ENCODE measurements around the gene LRP1B. TPM values are rescaled to one million over a fixed set of nuclear protein-coding genes. Genes with fewer than 3 reads are reported as not detected.

Gene LRP1B
- total and polyA plus RNA-seq, 2 donors (not counting 1 experiment from before 2014, with no cell fraction given) = not detected

DNA sequence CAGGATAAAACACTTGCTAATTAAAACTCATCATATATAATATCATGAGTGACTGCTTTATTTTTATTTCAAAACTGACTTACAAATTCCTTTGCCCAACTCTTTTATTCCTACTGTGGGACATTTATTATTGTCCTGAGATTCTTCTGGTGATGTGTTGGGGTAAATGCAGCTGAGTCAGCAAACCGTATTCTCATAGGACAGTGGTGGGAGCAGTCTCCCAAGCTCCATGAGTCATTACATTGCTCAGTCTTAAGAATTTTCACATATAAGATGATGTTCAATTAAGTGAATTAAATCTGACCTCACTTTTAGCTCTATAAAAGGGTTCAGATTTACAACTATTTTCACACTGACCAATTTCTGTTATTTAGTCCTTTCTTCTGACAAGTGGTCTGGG lies 1530.7 kb downstream of the LRP1B start:
- Histone ChIP-seq H3K9me3 (ENCODE audit: control extremely low read depth in 1 of 3, control insufficient read depth in 2 of 3, insufficient read depth in 1 of 3, low read length in 2 of 3) (no peaks in the 10 kb centered on the region), H3K36me3 (replicated peaks in 1 of 2; ENCODE audit: control extremely low read depth in 1 of 2, control insufficient read depth in 1 of 2, extremely low read depth in 1 of 2, insufficient read depth in 2 of 2, low read length in 1 of 2) (no peaks in the 10 kb centered on the region), H3K9ac (ENCODE audit: low read length) (no peak overlapping the region), H3K4me1 (ENCODE audit: control insufficient read depth in 2 of 2, insufficient read depth in 2 of 2, low read length in 2 of 2) (no peaks in the 10 kb centered on the region), H3K4me3 (ENCODE audit: control extremely low read depth in 1 of 5, extremely low read depth in 1 of 5, insufficient read depth in 1 of 5, low read depth in 2 of 5, low read length in 4 of 5) (no peak overlapping the region), H3K27me3 (replicated peaks in 1 of 4; ENCODE audit: control extremely low read depth in 1 of 4, control insufficient read depth in 3 of 4, insufficient read depth in 4 of 4, low read length in 3 of 4) (no peaks in the 10 kb centered on the region), H2AFZ (ENCODE audit: insufficient read depth, low read depth, low read length, poor library complexity, severe bottlenecking) (no peak overlapping the region), H3K4me2 (replicated peaks; ENCODE audit: low read depth, low read length, poor library complexity, severe bottlenecking) (no peak overlapping the region), H3K79me2 (ENCODE audit: control insufficient read depth, insufficient read depth, low read length) (no peaks in the 10 kb centered on the region), H3K27ac (ENCODE audit: low read length in 2 of 2) (no peak overlapping the region), H4K20me1 (ENCODE audit: control insufficient read depth, insufficient read depth, low read length, poor library complexity, severe bottlenecking) (no peaks in the 10 kb centered on the region)
- intact Hi-C loops (cut with micrococcal nuclease) = no loop called here
- no peak for ATAC-seq (ENCODE audit: low read depth)
- Mint-ChIP-seq H3K27me3 (no peaks in the 10 kb centered on the region), H3K9me3 (ENCODE audit: insufficient read depth) (no peaks in the 10 kb centered on the region), H3K27ac (no peak overlapping the region), H3K4me1 (no peaks in the 10 kb centered on the region), H3K4me3 (no peak overlapping the region)
- no peak for DNase-seq
- POLR2A ChIA-PET = no interaction called here
- no CpG with 5 or more reads among the region's 1 CpG for WGBS (ENCODE audit: insufficient coverage)
- CTCF ChIA-PET = interaction anchor here (0.6 to 0.7 kb wide), 2 partner anchors 16 to 53 kb away, joined by 3 to 5 read pairs; no protein-coding TSS in a partner anchor
- TF ChIP-seq EZH2 (IDR thresholded peaks at IDR 0.05; ENCODE audit: borderline replicate concordance, insufficient read depth, low read depth, low read length, poor library complexity, severe bottlenecking) = no peak
- TF ChIP-seq, protein P1, sequence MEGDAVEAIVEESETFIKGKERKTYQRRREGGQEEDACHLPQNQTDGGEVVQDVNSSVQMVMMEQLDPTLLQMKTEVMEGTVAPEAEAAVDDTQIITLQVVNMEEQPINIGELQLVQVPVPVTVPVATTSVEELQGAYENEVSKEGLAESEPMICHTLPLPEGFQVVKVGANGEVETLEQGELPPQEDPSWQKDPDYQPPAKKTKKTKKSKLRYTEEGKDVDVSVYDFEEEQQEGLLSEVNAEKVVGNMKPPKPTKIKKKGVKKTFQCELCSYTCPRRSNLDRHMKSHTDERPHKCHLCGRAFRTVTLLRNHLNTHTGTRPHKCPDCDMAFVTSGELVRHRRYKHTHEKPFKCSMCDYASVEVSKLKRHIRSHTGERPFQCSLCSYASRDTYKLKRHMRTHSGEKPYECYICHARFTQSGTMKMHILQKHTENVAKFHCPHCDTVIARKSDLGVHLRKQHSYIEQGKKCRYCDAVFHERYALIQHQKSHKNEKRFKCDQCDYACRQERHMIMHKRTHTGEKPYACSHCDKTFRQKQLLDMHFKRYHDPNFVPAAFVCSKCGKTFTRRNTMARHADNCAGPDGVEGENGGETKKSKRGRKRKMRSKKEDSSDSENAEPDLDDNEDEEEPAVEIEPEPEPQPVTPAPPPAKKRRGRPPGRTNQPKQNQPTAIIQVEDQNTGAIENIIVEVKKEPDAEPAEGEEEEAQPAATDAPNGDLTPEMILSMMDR (IDR thresholded peaks at IDR 0.05) = no peak

DNA sequence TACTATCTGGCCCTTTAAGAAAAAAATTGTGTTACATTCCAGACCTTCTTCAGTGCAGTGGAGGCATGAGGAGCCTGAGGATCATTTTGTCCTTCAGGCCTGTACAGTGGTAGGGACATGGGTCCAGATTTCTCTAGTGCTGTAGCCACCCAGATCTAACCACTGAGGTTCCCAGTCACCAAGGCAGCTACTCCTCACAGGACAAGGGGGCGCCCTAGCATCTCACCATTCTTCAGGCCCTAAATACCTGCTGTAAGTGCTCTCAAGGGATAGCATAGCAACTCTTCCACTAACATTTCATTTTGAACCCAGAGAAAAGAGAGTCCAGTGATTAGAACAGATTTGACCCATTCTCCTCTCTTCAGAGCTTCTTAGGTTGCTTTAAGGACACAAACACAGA lies 1533.0 kb downstream of the LRP1B start:
- 92% methylated on average over 1 of the region's 1 CpG for WGBS (ENCODE audit: insufficient coverage)

More for the DNA sequence above, 1533.0 kb downstream of the LRP1B start:
- H3K4me2 ChIP-seq (replicated peaks; ENCODE audit: low read depth, low read length, poor library complexity, severe bottlenecking) = no peak overlapping the region
- Mint-ChIP-seq H3K4me3 (no peak overlapping the region), H3K4me1 (no peaks in the 10 kb centered on the region), H3K27me3 (no peaks in the 10 kb centered on the region), H3K9me3 (ENCODE audit: insufficient read depth) (no peaks in the 10 kb centered on the region), H3K27ac (no peak overlapping the region)
- no peak for DNase-seq
- no peaks in the 10 kb centered on the region for H4K20me1 ChIP-seq (ENCODE audit: control insufficient read depth, insufficient read depth, low read length, poor library complexity, severe bottlenecking)
- no peaks in the 10 kb centered on the region for H3K36me3 ChIP-seq (replicated peaks in 1 of 2; ENCODE audit: control extremely low read depth in 1 of 2, control insufficient read depth in 1 of 2, extremely low read depth in 1 of 2, insufficient read depth in 2 of 2, low read length in 1 of 2)
- H3K4me1 ChIP-seq (ENCODE audit: control insufficient read depth in 2 of 2, insufficient read depth in 2 of 2, low read length in 2 of 2) = no peaks in the 10 kb centered on the region
- no peaks in the 10 kb centered on the region for H3K79me2 ChIP-seq (ENCODE audit: control insufficient read depth, insufficient read depth, low read length)
- no peak for ATAC-seq (ENCODE audit: low read depth)
- H3K4me3 ChIP-seq (ENCODE audit: control extremely low read depth in 1 of 5, extremely low read depth in 1 of 5, insufficient read depth in 1 of 5, low read depth in 2 of 5, low read length in 4 of 5) = no peak overlapping the region
- POLR2A ChIA-PET = no interaction called here
- no peak overlapping the region for H3K27ac ChIP-seq (ENCODE audit: low read length in 2 of 2)
- no peaks in the 10 kb centered on the region for H3K9me3 ChIP-seq (ENCODE audit: control extremely low read depth in 1 of 3, control insufficient read depth in 2 of 3, insufficient read depth in 1 of 3, low read length in 2 of 3)
- TF ChIP-seq EZH2 (IDR thresholded peaks at IDR 0.05; ENCODE audit: borderline replicate concordance, insufficient read depth, low read depth, low read length, poor library complexity, severe bottlenecking) = no peak
- TF ChIP-seq, protein P1 (IDR thresholded peaks at IDR 0.05) = no peak
- no peak overlapping the region for H3K9ac ChIP-seq (ENCODE audit: low read length)
- CTCF ChIA-PET = no interaction called here
- intact Hi-C loops (cut with micrococcal nuclease) = no loop called here
- H2AFZ ChIP-seq (ENCODE audit: insufficient read depth, low read depth, low read length, poor library complexity, severe bottlenecking) = no peak overlapping the region
- H3K27me3 ChIP-seq (replicated peaks in 1 of 4; ENCODE audit: control extremely low read depth in 1 of 4, control insufficient read depth in 3 of 4, insufficient read depth in 4 of 4, low read length in 3 of 4) = no peaks in the 10 kb centered on the region
